K562 (cell line): Measurements from ENCODE around the gene KBTBD6. TPM values are rescaled to one million over a fixed set of nuclear protein-coding genes. Genes with fewer than 3 reads are reported as not detected.

ENCODE experiments used
- ATAC-seq: fragments of 200-7000 bp; cut with Tn5 transposase; 3 replicates; pipeline ENCODE4 v1.9.1; 2020; ENCODE audit warnings: moderate library complexity
- BruUV-seq: library from RNA; stranded (reverse); fragments of 400-500 nt; replicated peaks from 2 replicates; lab custom pipeline; 2021; lab: Mats Ljungman, UMichigan
- CTCF ChIA-PET: fragments of 300-600 bp; formaldehyde crosslinking; extraction: SDS; loops from one replicate; lab custom pipeline; 2021; ENCODE audit warnings: low intra/inter-chr PET ratio; lab: Yijun Ruan, JAX
- POLR2A ChIA-PET: fragments of 300-600, 350-650 bp; sonication (Branson Sonifier 250); formaldehyde crosslinking; extraction: SDS; loops from one replicate; lab custom pipeline; 2021; ENCODE audit warnings: antibody characterized with exemption, inconsistent platforms; lab: Yijun Ruan, JAX
- DNase-seq, 4 experiments: peaks; one replicate each; pipeline versions ENCODE4 v3.0.0 to v3.0.0-alpha.2; 2011 to 2018; ENCODE audit warnings: low spot score in 3 of 4, mixed read lengths in 3 of 4; ENCODE audit errors: extremely low read depth in 1 of 4
- FAIRE-seq: peaks from 2 replicates; lab custom pipeline; 2011; peaks lifted over from hg19 to GRCh38; lab: Jason Lieb, UNC
- H2AFZ ChIP-seq: 2 replicates; pipeline ENCODE4 v1.6.0; 2011; ENCODE audit warnings: low read depth, low read length, control low read depth, inconsistent platforms
- H3K27ac ChIP-seq: fragments of 200-600 bp; 3 replicates; pipeline ENCODE4 v1.8.0; 2011; ENCODE audit warnings: low read depth, mild to moderate bottlenecking, control low read depth, inconsistent platforms, low read length, moderate library complexity, mixed read lengths; ENCODE audit errors: extremely low read depth
- H3K27me3 ChIP-seq, 2 experiments: fragments of 300-600 bp in 1 of 2; 2 replicates in 1 of 2; 3 replicates in 1 of 2; pipeline versions ENCODE4 v1.6.0 to v1.8.0; 2011; ENCODE audit warnings: inconsistent platforms in 2 of 2, low read length in 2 of 2, mild to moderate bottlenecking in 1 of 2, mixed read lengths in 1 of 2, moderate library complexity in 1 of 2; ENCODE audit not compliant: control insufficient read depth in 2 of 2, insufficient read depth in 2 of 2
- H3K36me3 ChIP-seq: fragments of 300-600 bp; 3 replicates; pipeline ENCODE4 v1.8.0; 2011; ENCODE audit warnings: mild to moderate bottlenecking, low read length, inconsistent platforms; ENCODE audit not compliant: control insufficient read depth, insufficient read depth
- H3K4me1 ChIP-seq, 2 experiments: fragments of 200-600 bp in 1 of 2; replicated peaks in 1 of 2; 2 replicates in 1 of 2; 3 replicates in 1 of 2; pipeline versions ENCODE4 v1.5.1 to v1.8.0; 2011; ENCODE audit warnings: inconsistent platforms in 2 of 2, low read length in 2 of 2, mild to moderate bottlenecking in 1 of 2, mixed read lengths in 1 of 2, moderate library complexity in 1 of 2; ENCODE audit not compliant: control insufficient read depth in 2 of 2, insufficient read depth in 2 of 2
- H3K4me2 ChIP-seq: 2 replicates; pipeline ENCODE4 v1.6.1; 2011; ENCODE audit warnings: low read length, control low read depth, inconsistent platforms, mixed read lengths; ENCODE audit not compliant: insufficient read depth
- H3K4me3 ChIP-seq: fragments of 200-600 bp; sonication (generic), shearing (Covaris generic); 2 replicates; pipeline ENCODE4 v1.5.1; 2016; ENCODE audit warnings: control low read depth, inconsistent platforms
- H3K79me2 ChIP-seq: fragments of 200-600 bp; 3 replicates; pipeline ENCODE4 v1.8.0; 2011; ENCODE audit warnings: low read length, inconsistent platforms; ENCODE audit not compliant: control insufficient read depth, insufficient read depth
- H3K9ac ChIP-seq, 2 experiments: 2 replicates each; pipeline versions ENCODE4 v1.6.0 to v1.6.1; 2011; ENCODE audit warnings: low read depth in 2 of 2, low read length in 2 of 2, control low read depth in 1 of 2, inconsistent platforms in 1 of 2, mild to moderate bottlenecking in 1 of 2, mixed read lengths in 1 of 2; ENCODE audit not compliant: insufficient read depth in 1 of 2
- H3K9me1 ChIP-seq: one replicate; pipeline ENCODE4 v1.6.0; 2011; ENCODE audit warnings: inconsistent platforms, mild to moderate bottlenecking, low read length, moderate library complexity; ENCODE audit not compliant: control insufficient read depth, insufficient read depth
- H3K9me3 ChIP-seq: replicated peaks from 2 replicates; pipeline ENCODE4 v1.5.1; 2011; ENCODE audit warnings: low read depth, low read length, inconsistent platforms; ENCODE audit not compliant: control insufficient read depth, insufficient read depth
- H4K20me1 ChIP-seq: replicated peaks from 2 replicates; pipeline ENCODE4 v1.6.1; 2011; ENCODE audit warnings: low read length, inconsistent platforms, mixed read lengths; ENCODE audit not compliant: control insufficient read depth, insufficient read depth
- NFIC ChIP-seq: fragments of 450-650 bp; IDR thresholded peaks from 2 replicates; pipeline ENCODE4 v1.6.1; 2017; ENCODE audit warnings: mild to moderate bottlenecking, inconsistent platforms
- RHOXF2B ChIP-seq: fragments of 250-450 bp; sonication (Bioruptor Pico); conservative IDR thresholded peaks from 2 replicates; pipeline ENCODE4 v1.5.1; 2021
- TCF15 ChIP-seq: fragments of 250-450 bp; sonication (Bioruptor Pico); IDR thresholded peaks from 2 replicates; pipeline ENCODE4 v1.8.0; 2022; ENCODE audit warnings: moderate library complexity, mild to moderate bottlenecking, inconsistent platforms
- WGBS: fragments of 100-300 bp; shearing (Covaris generic); methylation state at CpG from one replicate; pipeline ENCODE4 v1.1.6; 2016; ENCODE audit warnings: low coverage, mixed read lengths; ENCODE audit not compliant: insufficient coverage; ENCODE audit errors: missing lambda C conversion rate; 5-methylcytosine and 5-hydroxymethylcytosine counted together
- in situ Hi-C: fragments of 300-500 bp; cut with MboI; formaldehyde crosslinking; loops from 4 replicates; pipeline ENCODE4 v1.15.0; 2018; ENCODE audit warnings: inconsistent platforms, mixed read lengths
- intact Hi-C: fragments of 100-400 bp; cut with micrococcal nuclease; formaldehyde crosslinking; loops from 2 replicates; pipeline ENCODE4 v1.14.2; 2022
- polyA plus RNA-seq, 8 experiments: library from polyadenylated mRNA; depleted of rRNA in 4 of 8; stranded (reverse) in 5 of 8; unstranded in 3 of 8; fragments of >200 nt; fragmentation: Nextera tagmentation in 2 of 8; fragmentation: Illumina TruSeq in 1 of 8; extraction: Ambion mirVana in 2 of 8; extraction: Trizol in 1 of 8; gene quantifications; 2 replicates each; pipeline versions ENCODE4 v1.2.1 to v1.2.3, GENCODE V29; 2011 to 2014; ENCODE audit warnings: inconsistent platforms in 1 of 8, missing spikeins in 1 of 8
- total RNA-seq, 7 experiments: library from RNA; depleted of rRNA in 6 of 7; stranded (reverse); fragments of >200 nt in 6 of 7; fragmentation: Illumina TruSeq in 2 of 7; extraction: Trizol in 2 of 7; gene quantifications; 2 replicates each; pipeline versions ENCODE4 v1.2.1 to v1.2.3, GENCODE V29; 2011 to 2021; ENCODE audit warnings: low replicate concordance in 1 of 7

The KBTBD6 gene
- total and polyA plus RNA-seq, 9 of the 15 experiments (the other 6 are each of a cell fraction or from before 2014, with no cell fraction given), result 1.9 to 4.9 (median 3.2) TPM

GRCh38 chr13:41152005-41152404 is 19.4 kb upstream of the KBTBD6 start:
- H3K9me1 ChIP-seq, result no peaks in the 10 kb centered on the region
- H3K9ac ChIP-seq, result no peak overlapping the region
- no peak overlapping the region for H3K27ac ChIP-seq
- POLR2A ChIA-PET, result no interaction called here
- no TSS peak for BruUV-seq
- H3K79me2 ChIP-seq, result no peaks in the 10 kb centered on the region
- H3K4me3 ChIP-seq, result no peak overlapping the region
- no peak for FAIRE-seq
- no peak for TF ChIP-seq TCF15 (CRISPR knock-in tag)
- TF ChIP-seq, all 486 proteins: peak for 0
- Histone ChIP-seq H2AFZ (no peak overlapping the region), H3K9me3 (peaks cover 17% of the 10 kb centered on the region), H3K4me1 (no peaks in the 10 kb centered on the region), H3K27me3 (no peaks in the 10 kb centered on the region), H4K20me1 (no peaks in the 10 kb centered on the region), H3K36me3 (no peaks in the 10 kb centered on the region), H3K4me2 (no peak overlapping the region)
- DNase-seq (no peak), ATAC-seq (no peak)
- CTCF ChIA-PET, result no interaction called here
- intact Hi-C loops, result no loop called here
- in situ Hi-C loops, result no loop called here
- WGBS, result 7% methylated on average over 3 of the region's 3 CpGs

GRCh38 chr13:41150058-41150457 is 17.5 kb upstream of the KBTBD6 start:
- in situ Hi-C loops (no loop called here), intact Hi-C loops (no loop called here)
- no peak overlapping the region for H3K27ac ChIP-seq
- ATAC-seq (no peak), DNase-seq (no peak), FAIRE-seq (no peak)
- ChIA-PET CTCF (no interaction called here), POLR2A (no interaction called here)
- H3K9me1 ChIP-seq, result no peaks in the 10 kb centered on the region
- TF ChIP-seq NFIC (peak; percentile 59), RHOXF2B (CRISPR knock-in tag) (no peak)
- H3K79me2 ChIP-seq, result no peaks in the 10 kb centered on the region
- no TSS peak for BruUV-seq
- H3K27me3 ChIP-seq, result no peaks in the 10 kb centered on the region
- H4K20me1 ChIP-seq, result no peaks in the 10 kb centered on the region
- H3K36me3 ChIP-seq, result no peaks in the 10 kb centered on the region
- H3K9ac ChIP-seq, result no peak overlapping the region
- WGBS, result 14% methylated on average over 2 of the region's 2 CpGs
- no peaks in the 10 kb centered on the region for H3K4me1 ChIP-seq
- no peak overlapping the region for H3K4me3 ChIP-seq
- H3K4me2 ChIP-seq, result no peak overlapping the region
- H3K9me3 ChIP-seq, result peaks cover 17% of the 10 kb centered on the region
- H2AFZ ChIP-seq, result no peak overlapping the region
